CD4-positive, alpha-beta memory T cell (primary cell): ENCODE results near the gene METAP1D. TPM values are rescaled to one million over a fixed set of nuclear protein-coding genes. Genes with fewer than 3 reads are reported as not detected.

Experiments used
- CTCF ChIA-PET: fragments of 350-600 bp; sonication (Branson Sonifier 250); formaldehyde crosslinking; loops from one replicate; lab custom pipeline; 2021; ENCODE audit warnings: inconsistent platforms; ENCODE audit not compliant: partially characterized antibody; lab: Charles Lee
- POLR2A ChIA-PET: fragments of 350-600 bp; sonication (Branson Sonifier 250); formaldehyde crosslinking; loops from one replicate; lab custom pipeline; 2021; ENCODE audit not compliant: partially characterized antibody; lab: Charles Lee
- DNase-seq, 5 donors: peaks; one replicate each; pipeline versions ENCODE4 v3.0.0 to v3.0.0-alpha.2; 2020 to 2022; ENCODE audit warnings: mixed read lengths in 1 of 5
- H3K27ac ChIP-seq: one replicate; pipeline ENCODE4 v1.7.0; 2013; ENCODE audit warnings: low read depth, low read length
- H3K27me3 ChIP-seq: 2 replicates; pipeline ENCODE4 v1.7.0; 2013; ENCODE audit warnings: mild to moderate bottlenecking, low read length, moderate library complexity; ENCODE audit not compliant: insufficient read depth
- H3K36me3 ChIP-seq: 2 replicates; pipeline ENCODE4 v1.7.0; 2013; ENCODE audit warnings: mild to moderate bottlenecking, low read length, moderate library complexity; ENCODE audit not compliant: insufficient read depth
- H3K4me1 ChIP-seq: 2 replicates; pipeline ENCODE4 v1.7.0; 2013; ENCODE audit warnings: mild to moderate bottlenecking, low read length, moderate library complexity; ENCODE audit not compliant: insufficient read depth
- H3K4me3 ChIP-seq, 2 donors: one replicate each; pipeline ENCODE4 v1.7.0; 2013; ENCODE audit warnings: low read length in 2 of 2, mild to moderate bottlenecking in 1 of 2
- H3K9me3 ChIP-seq, 2 donors: one replicate each; pipeline ENCODE4 v1.7.0; 2013; ENCODE audit warnings: low read length in 2 of 2, control low read depth in 1 of 2; ENCODE audit not compliant: control insufficient read depth in 1 of 2
- H3K27ac Mint-ChIP-seq, 7 donors: one replicate each; pipeline ENCODE4 v1.8.0; 2020 to 2021; ENCODE audit warnings: mixed read lengths in 7 of 7, mild to moderate bottlenecking in 6 of 7, inconsistent platforms in 3 of 7, moderate library complexity in 3 of 7
- H3K27me3 Mint-ChIP-seq, 2 donors: one replicate each; pipeline ENCODE4 v1.8.0; 2020 to 2021; ENCODE audit warnings: mixed read lengths in 2 of 2
- H3K36me3 Mint-ChIP-seq, 2 donors: one replicate each; pipeline ENCODE4 v1.8.0; 2020 to 2021; ENCODE audit warnings: mixed read lengths in 2 of 2, inconsistent platforms in 1 of 2, mild to moderate bottlenecking in 1 of 2
- H3K4me1 Mint-ChIP-seq, 4 donors: one replicate each; pipeline ENCODE4 v1.8.0; 2020 to 2021; ENCODE audit warnings: mixed read lengths in 4 of 4, mild to moderate bottlenecking in 1 of 4
- H3K4me3 Mint-ChIP-seq, 8 donors: one replicate each; pipeline ENCODE4 v1.8.0; 2020 to 2021; ENCODE audit warnings: mixed read lengths in 8 of 8, mild to moderate bottlenecking in 7 of 8, moderate library complexity in 6 of 8, inconsistent platforms in 3 of 8
- H3K9me3 Mint-ChIP-seq, 8 donors: one replicate each; pipeline ENCODE4 v1.8.0; 2020 to 2021; ENCODE audit warnings: mixed read lengths in 8 of 8, mild to moderate bottlenecking in 5 of 8, inconsistent platforms in 3 of 8, moderate library complexity in 1 of 8
- intact Hi-C: fragments of 100-400 bp; cut with micrococcal nuclease; formaldehyde crosslinking; loops from one replicate; pipeline ENCODE4 v1.15.1; 2023
- polyA plus RNA-seq, 2 donors: library from polyadenylated mRNA; unstranded; fragments of 300-500 nt; fragmentation: Illumina TruSeq; gene quantifications; one replicate each; pipeline ENCODE4 v1.2.3, GENCODE V29; 2021
- total RNA-seq, 2 experiments: library from RNA; stranded (reverse); gene quantifications; one replicate each; pipeline ENCODE4 v1.2.3, GENCODE V29; 2021

METAP1D gene
- total and polyA plus RNA-seq, 4 experiments from 2014 or later: 3.5 to 7.3 (median 6.5) TPM

GRCh38 chr2:172090044-172090961, 90.5 kb downstream of the METAP1D start:
- peaks cover 0 to 45% (median 18%) of the 10 kb centered on the region in 8 donors for H3K9me3 Mint-ChIP-seq
- Histone ChIP-seq H3K36me3 (no peaks in the 10 kb centered on the region), H3K4me1 (peaks cover 57% of the 10 kb centered on the region), H3K27me3 (peaks cover 97% of the 10 kb centered on the region), H3K4me3 (no peak overlapping the region), H3K9me3 (no peaks in the 10 kb centered on the region), H3K27ac (no peak overlapping the region)
- peaks cover 71 to 78% of the 10 kb centered on the region in 2 donors for H3K27me3 Mint-ChIP-seq
- POLR2A ChIA-PET: interaction anchor here (2.5 to 14.0 kb wide), 2 partner anchors 7 to 11 kb away, joined by 17 to 186 read pairs; partner anchors contain the start of gene DLX2
- peak in 2 of 5 donors; percentile 20 to 29 for DNase-seq
- intact Hi-C loops: no loop called here
- peaks cover 0 to 11% of the 10 kb centered on the region in 2 donors for H3K36me3 Mint-ChIP-seq
- H3K4me1 Mint-ChIP-seq: peaks cover 22 to 70% (median 38%) of the 10 kb centered on the region in 4 donors
- CTCF ChIA-PET: interaction anchor here (0.9 to 1.8 kb wide), 2 partner anchors 14 to 372 kb away, joined by 3 to 7 read pairs; no protein-coding TSS in a partner anchor
- H3K27ac Mint-ChIP-seq: peak overlapping the region in 2 of 7 donors; percentile 84 to 99
- peak overlapping the region in 2 of 8 donors; percentile 25 to 26 for H3K4me3 Mint-ChIP-seq

- DNase-seq: peak in 1 of 5 donors; percentile 8
- peak overlapping the region in 2 of 7 donors; percentile 7 to 99 for H3K27ac Mint-ChIP-seq
- H3K9me3 Mint-ChIP-seq: peaks cover 0 to 43% (median 13%) of the 10 kb centered on the region in 8 donors
- H3K4me3 ChIP-seq: no peak overlapping the region
- peaks cover 72 to 79% of the 10 kb centered on the region in 2 donors for H3K27me3 Mint-ChIP-seq
- peaks cover 0 to 6% of the 10 kb centered on the region in 2 donors for H3K36me3 Mint-ChIP-seq
- POLR2A ChIA-PET: interaction anchor here (2.5 to 14.0 kb wide), 2 partner anchors 8 to 10 kb away, joined by 17 to 186 read pairs; partner anchors contain the start of gene DLX2
- peaks cover 97% of the 10 kb centered on the region for H3K27me3 ChIP-seq
- peaks cover 57% of the 10 kb centered on the region for H3K4me1 ChIP-seq
- no peaks in the 10 kb centered on the region for H3K36me3 ChIP-seq
- intact Hi-C loops: no loop called here
- no peak overlapping the region for H3K4me3 Mint-ChIP-seq
- no peaks in the 10 kb centered on the region for H3K9me3 ChIP-seq
- H3K27ac ChIP-seq: no peak overlapping the region
- CTCF ChIA-PET: interaction anchor here (0.8 to 1.8 kb wide), 4 partner anchors 9 to 371 kb away, joined by 3 to 7 read pairs (median 4); no protein-coding TSS in a partner anchor
- peaks cover 24 to 70% (median 39%) of the 10 kb centered on the region in 4 donors for H3K4me1 Mint-ChIP-seq
These were observed 91.4 kb downstream of the METAP1D start for GRCh38 chr2:172091000-172091641.

DNA sequence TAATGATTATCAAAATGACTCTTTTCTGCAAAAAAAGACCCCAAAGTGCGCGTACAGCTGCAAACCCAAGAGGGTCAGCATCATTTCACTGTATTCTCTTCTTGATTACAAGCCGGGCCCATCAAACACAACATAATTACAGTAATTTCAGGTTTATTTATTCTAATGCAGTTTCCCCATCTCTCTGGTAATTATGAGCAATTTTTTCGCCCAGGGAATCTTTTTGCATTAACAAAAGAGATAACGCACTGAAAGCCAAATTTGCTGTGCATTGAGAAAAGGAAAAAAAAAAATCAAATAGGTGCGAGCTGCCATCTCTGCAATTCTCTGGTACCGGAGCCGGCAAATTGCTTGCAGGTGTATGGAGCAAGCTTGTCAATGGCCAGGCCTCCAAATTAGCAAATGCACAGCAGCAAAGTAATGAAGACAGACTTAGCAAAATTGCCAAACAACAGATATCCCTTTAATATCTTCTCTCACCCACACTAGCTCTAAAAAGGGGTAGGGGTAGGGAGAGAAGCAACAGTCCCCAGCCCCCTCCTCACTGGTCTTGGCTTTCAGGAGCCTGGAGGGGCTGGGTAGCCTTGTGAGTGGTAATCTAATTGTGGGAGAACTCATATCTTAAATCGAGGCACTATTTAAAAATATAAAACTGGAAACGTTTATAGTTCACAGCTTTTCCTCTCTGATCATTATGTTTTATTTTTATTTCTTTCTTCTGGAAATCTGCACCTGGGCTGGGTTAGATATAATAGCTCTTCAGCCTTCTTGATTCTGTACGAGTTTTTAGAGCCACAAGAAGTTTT, 92.2 kb downstream of the METAP1D start:
- peaks cover 0 to 37% (median 13%) of the 10 kb centered on the region in 8 donors for H3K9me3 Mint-ChIP-seq
- ChIA-PET POLR2A (interaction anchor here (0.6 to 14.0 kb wide), 3 partner anchors 9 to 486 kb away, joined by 3 to 186 read pairs (median 17); partner anchors contain the start of gene DLX2), CTCF (interaction anchor here (0.8 to 1.8 kb wide), 5 partner anchors 10 to 370 kb away, joined by 3 to 7 read pairs (median 4); partner anchors contain the start of gene DLX2)
- intact Hi-C loops: no loop called here
- peak overlapping the region in 1 of 8 donors; percentile 12 for H3K4me3 Mint-ChIP-seq
- Histone ChIP-seq H3K9me3 (no peaks in the 10 kb centered on the region), H3K27ac (no peak overlapping the region), H3K27me3 (peaks cover 97% of the 10 kb centered on the region), H3K36me3 (no peaks in the 10 kb centered on the region), H3K4me3 (no peak overlapping the region), H3K4me1 (peaks cover 57% of the 10 kb centered on the region)
- H3K27ac Mint-ChIP-seq: peak overlapping the region in 4 of 7 donors; percentile 35 to 99 (median 46)
- H3K4me1 Mint-ChIP-seq: peaks cover 22 to 70% (median 37%) of the 10 kb centered on the region in 4 donors
- no peak for DNase-seq
- peaks cover 69 to 74% of the 10 kb centered on the region in 2 donors for H3K27me3 Mint-ChIP-seq
- H3K36me3 Mint-ChIP-seq: peaks cover 0 to 6% of the 10 kb centered on the region in 2 donors

DNA sequence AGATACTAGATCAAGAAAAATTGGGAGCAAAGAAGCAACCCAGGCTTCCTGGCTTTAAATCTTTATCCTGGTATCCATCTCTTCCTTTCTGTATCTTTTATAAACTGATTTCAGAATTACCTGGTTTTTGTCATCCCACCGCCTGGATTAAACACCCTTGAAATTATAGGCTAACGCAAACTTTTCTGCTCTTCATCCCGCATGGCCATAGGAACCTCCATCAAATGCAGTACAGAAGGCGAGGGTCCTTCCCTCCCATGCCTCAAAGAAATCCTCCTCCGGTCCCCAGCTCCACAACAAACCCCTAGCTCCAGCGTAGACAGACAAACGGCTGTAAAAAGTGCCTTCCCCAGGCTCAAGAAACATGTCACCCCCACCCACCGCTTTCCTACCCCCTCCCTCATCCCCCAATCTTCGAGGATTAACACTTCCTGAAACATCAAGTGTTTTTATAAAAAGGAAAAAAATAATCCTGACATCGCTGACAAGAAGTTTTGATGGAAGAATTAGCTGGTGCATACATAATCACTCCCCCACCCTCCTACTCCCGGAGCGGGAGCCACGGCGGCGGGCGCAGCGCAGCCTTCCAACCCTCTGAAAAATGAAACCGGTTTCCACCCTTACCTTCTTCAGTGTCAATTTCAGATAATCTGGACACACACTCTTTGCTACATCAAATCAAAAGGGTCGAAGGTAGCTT, 93.1 kb downstream of the METAP1D start:
- Mint-ChIP-seq H3K4me3 (peak overlapping the region in 7 of 8 donors; percentile 13 to 53 (median 42)), H3K27me3 (peaks cover 67 to 72% of the 10 kb centered on the region in 2 donors), H3K27ac (peak overlapping the region in 5 of 7 donors; percentile 30 to 99 (median 62)), H3K4me1 (peaks cover 21 to 69% (median 34%) of the 10 kb centered on the region in 4 donors), H3K36me3 (peaks cover 0 to 1% of the 10 kb centered on the region in 2 donors), H3K9me3 (peaks cover 0 to 28% (median 11%) of the 10 kb centered on the region in 8 donors)
- peaks cover 97% of the 10 kb centered on the region for H3K27me3 ChIP-seq
- H3K36me3 ChIP-seq: no peaks in the 10 kb centered on the region
- H3K4me3 ChIP-seq: no peak overlapping the region
- no peak overlapping the region for H3K27ac ChIP-seq
- ChIA-PET CTCF (interaction anchor here (1.1 kb wide), 1 partner anchor 9 kb away, joined by 5 read pairs; the partner anchor contains the start of gene DLX2), POLR2A (interaction anchor here (2.5 to 14.0 kb wide), 2 partner anchors 8 to 10 kb away, joined by 17 to 186 read pairs; partner anchors contain the start of gene DLX2)
- intact Hi-C loops: no loop called here
- H3K9me3 ChIP-seq: no peaks in the 10 kb centered on the region
- DNase-seq: no peak
- H3K4me1 ChIP-seq: peaks cover 58% of the 10 kb centered on the region

GRCh38 chr2:172093416-172094293, 93.9 kb downstream of the METAP1D start:
- peaks cover 62 to 67% of the 10 kb centered on the region in 2 donors for H3K27me3 Mint-ChIP-seq
- no peaks in the 10 kb centered on the region for H3K36me3 Mint-ChIP-seq
- H3K36me3 ChIP-seq: no peaks in the 10 kb centered on the region
- no peak overlapping the region for H3K27ac ChIP-seq
- peaks cover 57% of the 10 kb centered on the region for H3K4me1 ChIP-seq
- DNase-seq: peak in 1 of 5 donors; percentile 29
- H3K4me3 Mint-ChIP-seq: peak overlapping the region; percentile 45 to 80 (median 57)
- CTCF ChIA-PET: interaction anchor here (0.5 kb wide), 1 partner anchor 34 kb away, joined by 5 read pairs; no protein-coding TSS in a partner anchor
- H3K4me1 Mint-ChIP-seq: peaks cover 19 to 67% (median 32%) of the 10 kb centered on the region in 4 donors
- H3K27ac Mint-ChIP-seq: peak overlapping the region in 5 of 7 donors; percentile 8 to 99 (median 62)
- H3K9me3 Mint-ChIP-seq: peaks cover 0 to 24% (median 7%) of the 10 kb centered on the region in 8 donors
- H3K27me3 ChIP-seq: peaks cover 97% of the 10 kb centered on the region
- no peak overlapping the region for H3K4me3 ChIP-seq
- POLR2A ChIA-PET: interaction anchor here (14.0 kb wide), 1 partner anchor 7 kb away, joined by 186 read pairs; the partner anchor contains the start of gene DLX2
- H3K9me3 ChIP-seq: no peaks in the 10 kb centered on the region
- intact Hi-C loops: loop anchor here (1.0 kb wide), 1 partner anchor 9 kb away; the partner anchor contains the start of gene DLX2
